GM23338 (cell line): ENCODE measurements around the gene ATP2B1. TPM values are rescaled to one million over a fixed set of nuclear protein-coding genes. Genes with fewer than 3 reads are reported as not detected.

Source experiments
- ATAC-seq: fragments of 200-7000 bp; cut with Tn5 transposase; 3 replicates; pipeline ENCODE4 v1.9.1; 2020
- DNase-seq: peaks from one replicate; pipeline ENCODE4 v3.0.0-alpha.2; 2015; ENCODE audit warnings: low spot score
- H2AFZ ChIP-seq: fragments of 200-600 bp; sonication (generic); 2 replicates; pipeline ENCODE4 v1.8.0; 2016; ENCODE audit warnings: antibody characterized with exemption, mild to moderate bottlenecking, moderate library complexity
- H3F3A ChIP-seq: fragments of 200-600 bp; sonication (generic); replicated peaks from 2 replicates; pipeline ENCODE4 v1.8.0; 2017; ENCODE audit warnings: antibody characterized with exemption, mixed run types, low read depth
- H3K27ac ChIP-seq: fragments of 200-600 bp; sonication (generic); 2 replicates; pipeline ENCODE4 v1.6.1; 2016; ENCODE audit warnings: low read depth
- H3K27me3 ChIP-seq: fragments of 200-600 bp; sonication (generic); 2 replicates; pipeline ENCODE4 v1.8.0; 2016; ENCODE audit warnings: mild to moderate bottlenecking, mixed run types, moderate library complexity; ENCODE audit not compliant: insufficient read depth
- H3K36me3 ChIP-seq: fragments of 200-600 bp; sonication (generic); 2 replicates; pipeline ENCODE4 v1.8.0; 2016; ENCODE audit warnings: mild to moderate bottlenecking; ENCODE audit not compliant: insufficient read depth
- H3K4me1 ChIP-seq: fragments of 200-600 bp; sonication (generic); 2 replicates; pipeline ENCODE4 v1.8.0; 2016; ENCODE audit warnings: mild to moderate bottlenecking, moderate library complexity; ENCODE audit not compliant: insufficient read depth
- H3K4me2 ChIP-seq: fragments of 200-600 bp; sonication (generic); 2 replicates; pipeline ENCODE4 v1.7.1; 2017; ENCODE audit warnings: mixed run types
- H3K4me3 ChIP-seq: fragments of 200-600 bp; sonication (generic); 2 replicates; pipeline ENCODE4 v1.6.1; 2016; ENCODE audit warnings: mixed run types
- H3K79me2 ChIP-seq: fragments of 200-600 bp; sonication (generic); replicated peaks from 2 replicates; pipeline ENCODE4 v1.8.0; 2017; ENCODE audit warnings: mild to moderate bottlenecking; ENCODE audit not compliant: insufficient read depth
- H3K9me2 ChIP-seq: fragments of 200-600 bp; sonication (generic); 2 replicates; pipeline ENCODE4 v1.8.0; 2017; ENCODE audit not compliant: insufficient read depth
- H4K20me1 ChIP-seq: fragments of 200-600 bp; sonication (generic); replicated peaks from 2 replicates; pipeline ENCODE4 v1.8.0; 2017; ENCODE audit warnings: mild to moderate bottlenecking; ENCODE audit not compliant: insufficient read depth
- H3K27ac Mint-ChIP-seq: 2 replicates; pipeline ENCODE4 v1.8.0; 2020; ENCODE audit warnings: inconsistent platforms, mild to moderate bottlenecking, moderate library complexity, mixed read lengths
- H3K27me3 Mint-ChIP-seq: 3 replicates; pipeline ENCODE4 v1.8.0; 2022; ENCODE audit warnings: low read depth, mild to moderate bottlenecking, moderate library complexity, mixed read lengths, inconsistent platforms; ENCODE audit not compliant: insufficient read depth, poor library complexity
- H3K36me3 Mint-ChIP-seq: 3 replicates; pipeline ENCODE4 v1.8.0; 2021; ENCODE audit warnings: low read depth, mild to moderate bottlenecking, inconsistent platforms, moderate library complexity, mixed read lengths
- H3K4me1 Mint-ChIP-seq: 3 replicates; pipeline ENCODE4 v1.8.0; 2020; ENCODE audit warnings: mild to moderate bottlenecking, inconsistent platforms, mixed read lengths
- H3K4me3 Mint-ChIP-seq: 3 replicates; pipeline ENCODE4 v1.8.0; 2021; ENCODE audit warnings: moderate library complexity, mild to moderate bottlenecking, inconsistent platforms, mixed read lengths
- H3K9me3 Mint-ChIP-seq: 3 replicates; pipeline ENCODE4 v1.8.0; 2020; ENCODE audit warnings: moderate library complexity, mild to moderate bottlenecking, inconsistent platforms, mixed read lengths
- CREB1 ChIP-seq: fragments of 250-450 bp; sonication (Bioruptor Pico); IDR thresholded peaks from 2 replicates; pipeline ENCODE4 v1.5.0; 2020; ENCODE audit warnings: low read depth, mild to moderate bottlenecking, moderate library complexity
- CTCF ChIP-seq, 2 experiments: fragments of 200-600 bp in 1 of 2; sonication (generic) in 1 of 2; conservative IDR thresholded peaks; 2 replicates each; pipeline versions ENCODE4 v1.5.1 to v1.6.1; 2016 to 2017; ENCODE audit warnings: antibody characterized with exemption in 2 of 2, low read depth in 2 of 2, mild to moderate bottlenecking in 2 of 2, moderate library complexity in 1 of 2
- ETS1 ChIP-seq: IDR thresholded peaks from 2 replicates; pipeline ENCODE4 v1.6.1; 2016; ENCODE audit warnings: antibody characterized with exemption
- EZH2 ChIP-seq: fragments of 200-600 bp; sonication (generic); IDR thresholded peaks from one replicate; pipeline ENCODE4 v1.8.0; 2017; ENCODE audit warnings: antibody characterized with exemption, mild to moderate bottlenecking, low read depth; ENCODE audit not compliant: unreplicated experiment
- EZH2phosphoT487 ChIP-seq: fragments of 200-600 bp; sonication (generic); IDR thresholded peaks from one replicate; pipeline ENCODE4 v1.8.1; 2018; ENCODE audit warnings: antibody characterized with exemption; ENCODE audit not compliant: unreplicated experiment
- JUNB ChIP-seq: IDR thresholded peaks from one replicate; pipeline ENCODE4 v1.6.1; 2016; ENCODE audit warnings: antibody characterized with exemption; ENCODE audit not compliant: unreplicated experiment
- NANOG ChIP-seq: IDR thresholded peaks from 2 replicates; pipeline ENCODE4 v1.6.1; 2016; ENCODE audit warnings: antibody characterized with exemption, borderline replicate concordance
- POLR2AphosphoS5 ChIP-seq: IDR thresholded peaks from 2 replicates; pipeline ENCODE4 v1.6.1; 2016; ENCODE audit warnings: antibody characterized with exemption, low read depth
- REST ChIP-seq: IDR thresholded peaks from one replicate; pipeline ENCODE4 v1.6.1; 2018; ENCODE audit warnings: antibody characterized with exemption; ENCODE audit not compliant: unreplicated experiment
- STAT1 ChIP-seq: IDR thresholded peaks from one replicate; pipeline ENCODE4 v1.6.1; 2016; ENCODE audit warnings: antibody characterized with exemption; ENCODE audit not compliant: unreplicated experiment
- ZNF114 ChIP-seq: fragments of 250-450 bp; sonication (Bioruptor Pico); IDR thresholded peaks from 2 replicates; pipeline ENCODE4 v1.5.0; 2020; ENCODE audit warnings: mild to moderate bottlenecking, moderate library complexity
- ZNF331 ChIP-seq: fragments of 250-450 bp; sonication (Bioruptor Pico); IDR thresholded peaks from 2 replicates; pipeline ENCODE4 v1.5.0; 2020; ENCODE audit warnings: low read depth, mild to moderate bottlenecking, moderate library complexity
- ZNF462 ChIP-seq: fragments of 250-450 bp; sonication (Bioruptor Pico); IDR thresholded peaks from 2 replicates; pipeline ENCODE4 v1.5.0; 2020; ENCODE audit warnings: mild to moderate bottlenecking, moderate library complexity
- polyA plus RNA-seq: library from polyadenylated mRNA; unstranded; fragments of >200 nt; fragmentation: Nextera tagmentation; extraction: Ambion mirVana; gene quantifications from 2 replicates; pipeline ENCODE4 v1.2.1, GENCODE V29; 2016
- total RNA-seq: library from RNA; depleted of rRNA; stranded (reverse); fragments of >200 nt; shearing (Covaris generic); gene quantifications from 2 replicates; pipeline ENCODE4 v1.2.3, GENCODE V29; 2014

Gene ATP2B1
- total and polyA plus RNA-seq, 2 experiments from 2014 or later = 39.3 to 42.3 TPM

- DNase-seq (no peak), ATAC-seq (no peak)
- H3F3A ChIP-seq = no peaks in the 10 kb centered on the region
- TF ChIP-seq CREB1 (no peak), POLR2AphosphoS5 (no peak), ZNF331 (CRISPR knock-in tag) (no peak), ETS1 (no peak), EZH2 (no peak), EZH2phosphoT487 (no peak), ZNF114 (CRISPR knock-in tag) (no peak), REST (no peak), STAT1 (no peak), ZNF462 (CRISPR knock-in tag) (no peak), NANOG (no peak), JUNB (no peak), CTCF (conservative IDR thresholded peaks at IDR 0.05; ENCODE audit: low read depth in 2 of 2) (no peak)
- H3K4me1 ChIP-seq = peaks cover 7% of the 10 kb centered on the region; the same call in 1 of the 2 replicates
- peaks cover 19% of the 10 kb centered on the region for H3K36me3 Mint-ChIP-seq
- no peak overlapping the region for H3K27ac Mint-ChIP-seq
- H3K4me3 ChIP-seq = no peak overlapping the region
- peaks cover 10% of the 10 kb centered on the region for H3K79me2 ChIP-seq
- no peaks in the 10 kb centered on the region for H3K9me3 Mint-ChIP-seq
- H3K9me2 ChIP-seq = no peaks in the 10 kb centered on the region
- no peaks in the 10 kb centered on the region for H4K20me1 ChIP-seq
- no peak overlapping the region for H3K27ac ChIP-seq
- no peaks in the 10 kb centered on the region for H3K27me3 ChIP-seq
- H3K4me1 Mint-ChIP-seq = peaks cover 9% of the 10 kb centered on the region
- H2AFZ ChIP-seq = no peak overlapping the region
- H3K4me3 Mint-ChIP-seq = no peak overlapping the region
- H3K27me3 Mint-ChIP-seq = no peaks in the 10 kb centered on the region
- H3K4me2 ChIP-seq = no peak overlapping the region
- no peaks in the 10 kb centered on the region for H3K36me3 ChIP-seq
Observed at GRCh38 chr12:89651192-89651591, 57.4 kb downstream of the ATP2B1 start.
